ENCODE data around the gene VPS39. TPM values are rescaled to one million over a fixed set of nuclear protein-coding genes. Genes with fewer than 3 reads are reported as not detected.

Gene VPS39
- total RNA-seq, 1 donor from 2014 or later: 49.1 TPM

- no peak for DNase-seq (ENCODE audit: low spot score)
Measured at GRCh38 chr15:42130246-42130986, 77.7 kb downstream of the VPS39 start.

DNA sequence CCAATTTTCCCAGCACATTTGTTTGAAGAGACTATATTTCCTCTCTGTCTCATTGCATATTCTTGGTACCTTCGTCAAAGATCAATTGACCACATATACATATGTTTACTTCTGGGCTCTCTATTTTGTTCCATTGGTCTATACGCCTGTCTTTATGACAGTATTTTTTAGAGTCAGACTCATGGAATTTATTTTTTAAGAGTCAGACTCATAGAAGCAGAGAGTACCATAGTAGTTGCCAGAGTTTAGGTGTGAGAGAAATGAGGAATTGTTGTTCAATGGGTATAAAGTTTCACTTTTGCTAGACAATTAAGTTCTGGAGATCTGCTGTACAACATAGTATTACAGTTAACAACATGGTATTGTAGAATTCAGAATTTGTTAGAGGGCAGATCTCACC lies 78.7 kb downstream of the VPS39 start:
- DNase-seq (ENCODE audit: low spot score): no peak

- DNase-seq (ENCODE audit: low spot score): no peak
Measured at GRCh38 chr15:42128476-42128875, 79.6 kb downstream of the VPS39 start.

GRCh38 chr15:42123546-42123945 lies 84.6 kb downstream of the VPS39 start:
- no peak for DNase-seq (ENCODE audit: low spot score)

GRCh38 chr15:42121682-42122081 lies 86.4 kb downstream of the VPS39 start:
- DNase-seq (ENCODE audit: low spot score): peak; percentile 61

DNA sequence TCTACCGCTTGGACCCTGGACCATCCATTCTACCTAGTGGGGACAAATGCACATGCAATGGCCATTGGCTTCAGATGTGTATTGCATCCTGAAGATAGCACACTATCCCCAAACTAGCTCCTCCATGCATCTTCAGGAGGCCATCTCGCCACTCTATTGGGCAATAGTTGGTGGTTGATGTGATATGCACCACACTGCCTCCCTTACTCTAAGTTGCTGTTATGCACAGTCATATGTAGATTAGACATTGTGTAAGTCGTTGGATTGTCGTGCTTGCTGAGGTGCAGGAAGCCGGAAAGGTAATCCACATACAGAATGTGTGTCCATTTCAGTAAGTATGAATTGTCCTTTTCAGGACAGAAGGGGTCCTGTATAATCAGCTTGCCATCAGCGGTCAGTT lies 87.1 kb downstream of the VPS39 start:
- no peak for DNase-seq (ENCODE audit: low spot score)

DNA sequence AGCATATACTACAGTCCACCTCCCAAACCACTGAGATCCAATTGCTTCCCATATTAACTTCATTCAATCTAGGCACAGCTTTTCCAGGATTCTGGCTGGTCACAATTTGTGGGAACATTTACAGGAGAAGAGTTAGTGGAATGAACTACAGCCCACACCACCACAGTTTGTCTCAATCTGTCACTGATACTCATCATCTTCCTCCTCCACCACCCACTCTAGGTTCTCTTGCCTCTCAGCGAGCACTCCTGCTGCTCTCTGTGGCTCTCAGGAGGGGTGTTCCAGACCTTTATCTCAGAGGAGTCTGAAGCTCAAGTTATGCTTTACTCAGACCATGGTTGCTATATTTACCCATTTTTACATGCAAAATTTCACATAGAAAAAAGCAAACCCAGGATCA lies 87.8 kb downstream of the VPS39 start:
- DNase-seq (ENCODE audit: low spot score): no peak

DNA sequence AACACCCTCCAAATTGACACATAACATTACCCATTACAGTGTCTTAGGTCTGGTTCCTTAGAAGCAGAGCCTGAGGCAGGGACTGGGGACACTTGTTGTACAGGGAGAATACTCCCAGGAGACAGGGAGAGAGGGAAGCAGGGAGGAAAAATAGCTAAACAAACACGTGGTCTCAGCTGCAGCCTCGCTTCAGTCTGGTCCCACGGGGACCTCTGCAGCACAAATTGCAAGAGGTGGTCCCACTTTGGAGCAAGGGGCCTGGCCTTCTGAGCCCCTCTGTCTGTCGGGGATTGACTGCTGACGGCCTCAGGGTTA lies 88.7 kb downstream of the VPS39 start:
- DNase-seq (ENCODE audit: low spot score): no peak

- DNase-seq (ENCODE audit: low spot score): peak; percentile 77
Measured at GRCh38 chr15:42118650-42119445, 89.3 kb downstream of the VPS39 start.

DNA sequence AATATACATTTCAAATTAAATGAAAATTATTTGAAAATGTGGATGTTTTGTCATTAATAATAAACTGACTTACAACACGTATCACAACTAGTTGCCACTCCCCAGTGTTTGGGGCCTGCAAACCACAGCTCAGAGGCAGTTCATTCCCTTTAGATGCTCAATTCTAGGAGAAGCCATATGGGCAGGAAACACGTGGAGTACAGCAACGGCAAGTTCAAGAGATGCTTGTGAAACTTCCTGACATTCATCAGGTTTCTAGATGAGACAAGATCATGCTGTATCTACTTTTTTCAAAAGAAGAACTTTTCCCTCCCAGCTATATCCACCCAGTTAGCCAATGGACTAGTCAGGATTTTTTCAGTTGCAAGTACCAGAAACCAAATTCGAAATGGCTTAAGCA lies 96.2 kb downstream of the VPS39 start:
- DNase-seq (ENCODE audit: low spot score): no peak

GRCh38 chr15:42110367-42110766 lies 97.7 kb downstream of the VPS39 start:
- DNase-seq (ENCODE audit: low spot score): no peak

GRCh38 chr15:42108806-42109205 lies 99.3 kb downstream of the VPS39 start:
- no peak for DNase-seq (ENCODE audit: low spot score)

Other genes with a start within 250 kb of the VPS39 start
- 15.4 TPM for gene EHD4, start 235.7 kb downstream of the VPS39 start, total RNA-seq (ENCODE audit: insufficient read depth, low replicate concordance)
- gene PLA2G4E, start 187.3 kb downstream of the VPS39 start, total RNA-seq (ENCODE audit: insufficient read depth, low replicate concordance): 0.72 TPM
- gene PLA2G4D, start 113.7 kb downstream of the VPS39 start, total RNA-seq (ENCODE audit: insufficient read depth, low replicate concordance): 0.48 TPM
- gene PLA2G4F, start 51.7 kb downstream of the VPS39 start, total RNA-seq (ENCODE audit: insufficient read depth, low replicate concordance): 3.1 TPM
- 43.3 TPM for gene GANC, start 64.9 kb upstream of the VPS39 start, total RNA-seq (ENCODE audit: insufficient read depth, low replicate concordance)
- 57.3 TPM for gene TMEM87A, start 65.1 kb upstream of the VPS39 start, total RNA-seq (ENCODE audit: insufficient read depth, low replicate concordance)
- 5.5 TPM for gene CAPN3, start 151.2 kb upstream of the VPS39 start, total RNA-seq (ENCODE audit: insufficient read depth, low replicate concordance)